OCI-LY1 (cell line): Measurements from ENCODE around the gene ISCU.

ENCODE experiments used
- H2AFZ ChIP-seq: fragments of 200-600 bp; sonication (generic), shearing (Covaris generic); 2 replicates; pipeline ENCODE4 v1.6.0; 2014; ENCODE audit warnings: antibody characterized with exemption, mild to moderate bottlenecking, low read length
- H3F3A ChIP-seq: fragments of 200-600 bp; sonication (generic), shearing (Covaris generic); 2 replicates; pipeline ENCODE4 v1.6.0; 2014; ENCODE audit warnings: mild to moderate bottlenecking, antibody characterized with exemption, low read length, moderate library complexity; ENCODE audit not compliant: insufficient read depth
- H3K27ac ChIP-seq: fragments of 200-600 bp; sonication (generic); 2 replicates; pipeline ENCODE4 v1.5.1; 2014; ENCODE audit warnings: low read length, mixed run types, mild to moderate bottlenecking, low read depth; ENCODE audit not compliant: poor library complexity, severe bottlenecking
- H3K27me3 ChIP-seq: fragments of 200-600 bp; sonication (generic); 2 replicates; pipeline ENCODE4 v1.6.0; 2014; ENCODE audit warnings: antibody characterized with exemption, mild to moderate bottlenecking, low read length, moderate library complexity; ENCODE audit not compliant: insufficient read depth
- H3K36me3 ChIP-seq: fragments of 200-600 bp; sonication (generic); 2 replicates; pipeline ENCODE4 v1.6.1; 2014; ENCODE audit warnings: mild to moderate bottlenecking, antibody characterized with exemption, low read length, moderate library complexity, mixed read lengths; ENCODE audit not compliant: insufficient read depth
- H3K4me1 ChIP-seq: fragments of 200-600 bp; sonication (generic); 2 replicates; pipeline ENCODE4 v1.5.1; 2014; ENCODE audit warnings: mild to moderate bottlenecking, low read length, moderate library complexity; ENCODE audit not compliant: insufficient read depth, severe bottlenecking
- H3K4me2 ChIP-seq: fragments of 200-600 bp; sonication (generic), shearing (Covaris generic); 2 replicates; pipeline ENCODE4 v1.6.1; 2014; ENCODE audit warnings: low read length
- H3K4me3 ChIP-seq: fragments of 200-600 bp; sonication (generic); 2 replicates; pipeline ENCODE4 v1.5.1; 2014; ENCODE audit warnings: low read length, low read depth, mild to moderate bottlenecking, mixed read lengths; ENCODE audit not compliant: poor library complexity, severe bottlenecking
- H3K79me2 ChIP-seq: fragments of 200-600 bp; shearing (Covaris generic); 2 replicates; pipeline ENCODE4 v1.6.1; 2016; ENCODE audit warnings: mixed run types, low read length, mixed read lengths; ENCODE audit not compliant: insufficient read depth
- H3K9ac ChIP-seq: fragments of 200-600 bp; sonication (generic), shearing (Covaris generic); 2 replicates; pipeline ENCODE4 v1.6.1; 2014; ENCODE audit warnings: mild to moderate bottlenecking, low read length, mixed read lengths
- H3K9me2 ChIP-seq: fragments of 200-600 bp; sonication (generic), shearing (Covaris generic); 2 replicates; pipeline ENCODE4 v1.6.1; 2014; ENCODE audit warnings: low read depth, mild to moderate bottlenecking, low read length, mixed read lengths
- H3K9me3 ChIP-seq: fragments of 200-600 bp; shearing (Covaris generic); 2 replicates; pipeline ENCODE4 v1.6.1; 2014; ENCODE audit warnings: low read length, mixed read lengths
- H4K20me1 ChIP-seq: fragments of 200-600 bp; sonication (generic), shearing (Covaris generic); 2 replicates; pipeline ENCODE4 v1.6.0; 2016; ENCODE audit warnings: mild to moderate bottlenecking, low read length; ENCODE audit not compliant: insufficient read depth
- EZH2 ChIP-seq: fragments of 200-600 bp; sonication (generic), shearing (Covaris generic); IDR thresholded peaks from 2 replicates; pipeline ENCODE4 v1.8.0; 2017; ENCODE audit warnings: borderline replicate concordance, mixed run types, mild to moderate bottlenecking, antibody characterized with exemption, low read length, moderate library complexity, mixed read lengths
- TF ChIP-seq, protein P1 (sequence below): fragments of 200-600 bp; sonication (generic), shearing (Covaris generic); IDR thresholded peaks from 2 replicates; pipeline ENCODE4 v1.5.1; 2017; ENCODE audit warnings: mild to moderate bottlenecking, antibody characterized with exemption, low read length, moderate library complexity, mixed read lengths

Gene ISCU

DNA sequence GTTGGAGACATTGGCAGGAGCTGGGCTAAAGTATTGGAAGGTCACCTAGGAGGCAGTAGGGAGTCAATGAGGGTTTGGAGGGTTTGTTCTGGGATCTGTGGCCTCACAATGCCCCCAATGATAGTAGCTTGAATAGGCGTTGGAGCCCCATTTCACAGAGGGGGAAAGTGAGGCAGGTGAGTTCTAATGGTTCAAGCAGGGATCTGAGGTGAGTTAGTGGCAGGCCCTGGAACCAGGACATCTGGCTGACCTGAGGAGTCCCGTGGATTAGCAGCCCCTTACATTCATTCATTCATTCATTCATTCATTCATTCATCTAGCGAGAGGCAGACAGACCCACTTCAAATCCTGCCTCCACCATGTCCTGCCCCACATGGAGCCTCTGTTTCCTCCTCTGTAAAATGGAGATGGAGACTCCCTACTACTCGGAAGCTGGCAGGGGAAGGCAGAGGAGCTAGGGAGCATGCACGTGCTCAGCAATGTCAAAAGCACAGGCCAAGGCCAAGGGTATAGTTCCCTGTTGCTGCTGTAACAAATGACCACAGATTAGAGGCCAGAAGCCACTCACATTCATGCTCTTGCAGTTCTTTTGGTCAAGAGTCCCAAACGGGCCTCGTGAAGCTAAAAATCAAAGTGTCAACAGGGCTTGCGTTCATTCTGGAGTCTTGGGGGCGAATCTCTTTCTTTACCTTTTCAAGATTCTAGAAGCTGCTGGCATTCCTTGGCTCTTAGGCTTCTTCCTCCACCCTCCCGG, 37.7 kb downstream of the ISCU start:
- H3K79me2 ChIP-seq, result no peaks in the 10 kb centered on the region
- no peaks in the 10 kb centered on the region for H3K36me3 ChIP-seq
- H3K27ac ChIP-seq, result no peak overlapping the region
- no peaks in the 10 kb centered on the region for H3K4me1 ChIP-seq
- no peaks in the 10 kb centered on the region for H4K20me1 ChIP-seq
- no peak for TF ChIP-seq EZH2
- TF ChIP-seq, protein P1, sequence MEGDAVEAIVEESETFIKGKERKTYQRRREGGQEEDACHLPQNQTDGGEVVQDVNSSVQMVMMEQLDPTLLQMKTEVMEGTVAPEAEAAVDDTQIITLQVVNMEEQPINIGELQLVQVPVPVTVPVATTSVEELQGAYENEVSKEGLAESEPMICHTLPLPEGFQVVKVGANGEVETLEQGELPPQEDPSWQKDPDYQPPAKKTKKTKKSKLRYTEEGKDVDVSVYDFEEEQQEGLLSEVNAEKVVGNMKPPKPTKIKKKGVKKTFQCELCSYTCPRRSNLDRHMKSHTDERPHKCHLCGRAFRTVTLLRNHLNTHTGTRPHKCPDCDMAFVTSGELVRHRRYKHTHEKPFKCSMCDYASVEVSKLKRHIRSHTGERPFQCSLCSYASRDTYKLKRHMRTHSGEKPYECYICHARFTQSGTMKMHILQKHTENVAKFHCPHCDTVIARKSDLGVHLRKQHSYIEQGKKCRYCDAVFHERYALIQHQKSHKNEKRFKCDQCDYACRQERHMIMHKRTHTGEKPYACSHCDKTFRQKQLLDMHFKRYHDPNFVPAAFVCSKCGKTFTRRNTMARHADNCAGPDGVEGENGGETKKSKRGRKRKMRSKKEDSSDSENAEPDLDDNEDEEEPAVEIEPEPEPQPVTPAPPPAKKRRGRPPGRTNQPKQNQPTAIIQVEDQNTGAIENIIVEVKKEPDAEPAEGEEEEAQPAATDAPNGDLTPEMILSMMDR, result no peak
- no peak overlapping the region for H2AFZ ChIP-seq
- no peaks in the 10 kb centered on the region for H3K9me3 ChIP-seq
- H3F3A ChIP-seq, result no peaks in the 10 kb centered on the region
- H3K9me2 ChIP-seq, result no peaks in the 10 kb centered on the region
- no peaks in the 10 kb centered on the region for H3K27me3 ChIP-seq
- H3K4me3 ChIP-seq, result no peak overlapping the region
- no peak overlapping the region for H3K9ac ChIP-seq
- no peak overlapping the region for H3K4me2 ChIP-seq

DNA sequence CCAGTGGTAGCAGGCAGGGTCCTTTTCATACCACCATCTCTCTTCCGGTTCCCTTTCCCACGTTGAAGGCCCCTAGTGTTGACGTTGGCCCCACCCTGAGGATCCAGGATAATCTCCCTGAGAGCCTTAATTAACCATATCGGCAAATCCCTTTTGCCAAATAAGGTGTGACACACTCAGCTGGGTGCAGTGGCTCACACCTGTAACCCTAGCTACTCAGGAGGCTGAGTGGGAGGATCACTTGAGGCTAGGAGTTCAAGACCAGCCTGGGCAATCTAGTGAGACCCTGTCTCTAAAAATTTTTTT, 38.3 kb downstream of the ISCU start:
- no peaks in the 10 kb centered on the region for H4K20me1 ChIP-seq

DNA sequence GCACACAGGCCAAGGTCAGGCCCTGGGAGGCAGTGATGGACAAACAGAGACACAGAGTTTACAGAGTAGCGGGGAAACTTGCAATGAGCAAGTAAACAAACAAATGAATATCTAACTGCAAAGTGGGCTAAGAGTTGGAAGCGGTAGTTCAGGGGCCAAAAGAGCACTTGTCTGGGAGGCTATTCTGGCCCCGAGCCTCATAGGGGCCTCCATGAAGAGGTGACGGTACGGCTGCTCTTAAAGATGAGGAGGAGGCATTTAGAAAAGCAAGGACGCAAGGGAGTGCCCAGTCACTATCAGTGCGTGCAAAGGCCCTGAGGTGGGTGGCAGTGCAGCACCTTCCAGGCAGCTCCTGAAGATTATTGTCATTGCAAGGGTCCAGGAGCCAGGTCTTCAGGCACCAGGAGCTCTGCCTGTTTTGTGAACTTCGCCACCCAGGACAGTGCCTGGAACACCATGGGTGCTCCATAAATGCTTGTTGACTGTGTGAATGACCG, 39.9 kb downstream of the ISCU start:
- no peaks in the 10 kb centered on the region for H3K9me2 ChIP-seq
- no peaks in the 10 kb centered on the region for H3K9me3 ChIP-seq
- H3K27ac ChIP-seq, result no peak overlapping the region
- no peak overlapping the region for H2AFZ ChIP-seq
- H3K4me1 ChIP-seq, result no peaks in the 10 kb centered on the region
- H3F3A ChIP-seq, result no peaks in the 10 kb centered on the region
- no peak overlapping the region for H3K4me3 ChIP-seq
- H3K4me2 ChIP-seq, result no peak overlapping the region
- H3K79me2 ChIP-seq, result no peaks in the 10 kb centered on the region
- H3K27me3 ChIP-seq, result no peaks in the 10 kb centered on the region
- H4K20me1 ChIP-seq, result no peaks in the 10 kb centered on the region
- no peak overlapping the region for H3K9ac ChIP-seq
- TF ChIP-seq EZH2, result no peak
- TF ChIP-seq, protein P1, result no peak
- no peaks in the 10 kb centered on the region for H3K36me3 ChIP-seq

More for the DNA sequence above, 38.3 kb downstream of the ISCU start:
- TF ChIP-seq EZH2, result no peak
- TF ChIP-seq, protein P1, result no peak
- no peaks in the 10 kb centered on the region for H3K4me1 ChIP-seq
- H3K36me3 ChIP-seq, result no peaks in the 10 kb centered on the region
- H3K9me3 ChIP-seq, result no peaks in the 10 kb centered on the region
- no peaks in the 10 kb centered on the region for H3K27me3 ChIP-seq
- no peak overlapping the region for H3K4me2 ChIP-seq
- no peak overlapping the region for H3K4me3 ChIP-seq
- no peaks in the 10 kb centered on the region for H3K9me2 ChIP-seq
- H3F3A ChIP-seq, result no peaks in the 10 kb centered on the region
- no peak overlapping the region for H3K27ac ChIP-seq
- no peak overlapping the region for H2AFZ ChIP-seq
- no peaks in the 10 kb centered on the region for H3K79me2 ChIP-seq
- H3K9ac ChIP-seq, result no peak overlapping the region
